Activated gamma-delta T cell (primary cell): ENCODE data around the gene RCSD1.

Experiments
- DNase-seq: peaks from one replicate; lab custom pipeline; 2025; lab: John Stamatoyannopoulos, UW

The RCSD1 gene

GRCh38 chr1:167746988-167747655, 117.1 kb downstream of the RCSD1 start:
- no peak for DNase-seq

GRCh38 chr1:167747988-167748387, 118.0 kb downstream of the RCSD1 start:
- no peak for DNase-seq

GRCh38 chr1:167748906-167749305, 118.9 kb downstream of the RCSD1 start:
- DNase-seq = no peak

GRCh38 chr1:167749741-167750140, 119.7 kb downstream of the RCSD1 start:
- no peak for DNase-seq

- DNase-seq = no peak
Measured at GRCh38 chr1:167750641-167751040, 120.6 kb downstream of the RCSD1 start.

- no peak for DNase-seq
Measured at GRCh38 chr1:167751676-167752075, 121.6 kb downstream of the RCSD1 start.

- no peak for DNase-seq
Measured at GRCh38 chr1:167752219-167752985, 122.4 kb downstream of the RCSD1 start.

GRCh38 chr1:167755654-167756053, 125.6 kb downstream of the RCSD1 start:
- DNase-seq = no peak
